ENCODE measurements around the gene AKR1E2. TPM values are rescaled to one million over a fixed set of nuclear protein-coding genes. Genes with fewer than 3 reads are reported as not detected.

Gene AKR1E2
- total and polyA plus RNA-seq, 4 experiments from 2014 or later, result 1.5 to 9.8 (median 5.7) TPM

DNA sequence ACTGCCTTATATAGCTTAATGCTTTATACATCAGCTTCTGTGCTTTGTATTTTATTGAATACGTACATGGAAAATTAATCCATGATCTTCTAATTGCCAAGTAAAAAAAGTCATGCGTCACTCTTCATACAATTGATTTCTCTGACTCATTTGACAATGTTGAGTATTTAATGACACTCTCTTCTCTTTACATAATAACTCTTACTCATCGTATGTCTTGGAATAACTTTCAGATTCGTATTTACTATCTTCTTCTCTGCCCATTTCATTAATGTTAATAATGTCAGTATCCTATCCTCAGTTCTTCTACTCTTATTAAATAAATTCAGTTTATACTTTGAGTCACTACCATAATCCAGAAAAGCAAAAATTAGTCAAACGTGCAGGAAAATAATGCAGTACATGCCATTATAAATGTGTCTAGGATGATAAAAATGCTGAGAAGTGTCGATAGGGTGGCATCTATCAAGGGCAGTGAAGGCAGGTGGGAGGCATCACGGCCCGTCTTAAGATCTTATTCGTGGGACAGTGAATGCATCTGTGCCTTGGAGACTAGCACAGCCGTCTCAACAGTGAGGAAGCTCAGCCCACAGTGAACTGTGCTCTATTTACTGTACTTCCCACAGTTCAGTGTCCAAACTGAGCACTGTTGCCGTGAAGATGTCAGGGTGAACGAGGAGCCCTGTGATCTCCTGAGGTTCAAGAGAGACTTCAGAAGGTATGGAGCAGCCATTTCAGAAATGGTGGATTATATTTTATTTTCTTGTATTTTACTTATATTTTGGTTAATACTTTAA, 39.8 kb upstream of the AKR1E2 start:
- Mint-ChIP-seq H3K9me3 (no peaks in the 10 kb centered on the region), H3K4me3 (no peak overlapping the region), H3K27ac (no peak overlapping the region), H3K4me1 (no peaks in the 10 kb centered on the region), H3K27me3 (peaks cover 10 to 25% of the 10 kb centered on the region in 2 donors), H3K36me3 (no peaks in the 10 kb centered on the region)
- POLR2A ChIA-PET (ENCODE audit: partially characterized antibody), result no interaction called here
- intact Hi-C loops (cut with micrococcal nuclease), result no loop called here
- Histone ChIP-seq H3K9me3 (ENCODE audit: control insufficient read depth in 1 of 2, low read length in 2 of 2) (no peaks in the 10 kb centered on the region), H3K36me3 (ENCODE audit: insufficient read depth, low read length) (no peaks in the 10 kb centered on the region), H3K27ac (ENCODE audit: low read depth, low read length) (no peak overlapping the region), H3K27me3 (ENCODE audit: insufficient read depth, low read length) (peaks cover 7% of the 10 kb centered on the region), H3K4me3 (ENCODE audit: low read length in 2 of 2) (no peak overlapping the region), H3K4me1 (ENCODE audit: insufficient read depth, low read length) (no peaks in the 10 kb centered on the region)
- no peak for DNase-seq
- CTCF ChIA-PET (ENCODE audit: partially characterized antibody), result no interaction called here

DNA sequence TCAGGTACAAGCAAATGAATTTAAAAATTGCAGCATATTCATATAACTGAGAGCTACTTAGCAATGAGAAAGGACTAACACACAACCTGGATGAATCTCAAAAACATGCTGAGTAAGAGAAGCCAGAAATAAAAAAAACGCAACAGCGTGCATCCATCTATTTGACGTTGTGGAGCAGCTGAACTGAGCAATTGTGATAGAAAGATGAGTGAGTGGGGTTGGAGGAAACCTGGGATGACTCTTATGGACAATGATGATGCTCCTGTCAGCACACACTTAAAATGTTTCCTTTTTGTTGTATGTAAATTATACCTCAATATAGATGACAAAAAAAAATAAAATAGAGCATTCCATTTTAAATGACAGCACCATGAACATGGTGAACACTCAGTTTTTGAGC, 36.0 kb upstream of the AKR1E2 start:
- no peaks in the 10 kb centered on the region for H3K4me1 Mint-ChIP-seq
- Histone ChIP-seq H3K27ac (ENCODE audit: low read depth, low read length) (no peak overlapping the region), H3K4me1 (ENCODE audit: insufficient read depth, low read length) (no peaks in the 10 kb centered on the region), H3K9me3 (ENCODE audit: control insufficient read depth in 1 of 2, low read length in 2 of 2) (no peaks in the 10 kb centered on the region), H3K4me3 (ENCODE audit: low read length in 2 of 2) (no peak overlapping the region), H3K27me3 (ENCODE audit: insufficient read depth, low read length) (peaks cover 7% of the 10 kb centered on the region), H3K36me3 (ENCODE audit: insufficient read depth, low read length) (no peaks in the 10 kb centered on the region)
- DNase-seq, result no peak
- CTCF ChIA-PET (ENCODE audit: partially characterized antibody), result interaction anchor here (1.1 kb wide), 1 partner anchor 25 kb away, joined by 3 read pairs; no protein-coding TSS in a partner anchor
- POLR2A ChIA-PET (ENCODE audit: partially characterized antibody), result interaction anchor here (0.7 kb wide), 1 partner anchor 416 kb away, joined by 3 read pairs; no protein-coding TSS in a partner anchor
- H3K36me3 Mint-ChIP-seq, result no peaks in the 10 kb centered on the region
- H3K4me3 Mint-ChIP-seq, result no peak overlapping the region
- intact Hi-C loops (cut with micrococcal nuclease), result no loop called here
- peaks cover 8% of the 10 kb centered on the region in 2 donors for H3K27me3 Mint-ChIP-seq
- no peaks in the 10 kb centered on the region for H3K9me3 Mint-ChIP-seq
- H3K27ac Mint-ChIP-seq, result no peak overlapping the region

DNA sequence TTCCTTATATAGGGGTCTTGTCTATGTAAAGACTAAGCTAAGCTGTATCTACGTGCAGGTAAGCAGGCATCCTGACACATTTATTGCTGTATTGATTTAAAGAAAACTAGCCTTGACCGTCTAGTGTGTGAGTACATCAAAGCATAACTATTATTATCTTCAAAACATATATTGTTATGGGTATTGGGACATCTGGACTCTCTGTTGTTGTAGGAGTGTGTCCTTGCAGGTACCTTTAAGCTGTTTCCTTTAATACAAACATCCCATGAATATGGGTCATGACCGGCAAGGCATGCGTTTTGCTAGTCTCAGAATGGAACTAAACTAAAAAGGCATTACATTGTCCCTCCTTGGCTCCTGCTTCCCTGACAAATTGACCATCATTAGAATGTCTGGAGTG, 35.1 kb upstream of the AKR1E2 start:
- Mint-ChIP-seq H3K27me3 (peaks cover 1 to 7% of the 10 kb centered on the region in 2 donors), H3K36me3 (no peaks in the 10 kb centered on the region), H3K9me3 (no peaks in the 10 kb centered on the region), H3K4me3 (no peak overlapping the region), H3K4me1 (no peaks in the 10 kb centered on the region), H3K27ac (no peak overlapping the region)
- Histone ChIP-seq H3K27me3 (ENCODE audit: insufficient read depth, low read length) (peaks cover 7% of the 10 kb centered on the region), H3K4me1 (ENCODE audit: insufficient read depth, low read length) (no peaks in the 10 kb centered on the region), H3K36me3 (ENCODE audit: insufficient read depth, low read length) (no peaks in the 10 kb centered on the region), H3K27ac (ENCODE audit: low read depth, low read length) (no peak overlapping the region), H3K4me3 (ENCODE audit: low read length in 2 of 2) (no peak overlapping the region), H3K9me3 (ENCODE audit: control insufficient read depth in 1 of 2, low read length in 2 of 2) (no peaks in the 10 kb centered on the region)
- ChIA-PET CTCF (ENCODE audit: partially characterized antibody) (interaction anchor here (1.1 kb wide), 1 partner anchor 24 kb away, joined by 3 read pairs; no protein-coding TSS in a partner anchor), POLR2A (ENCODE audit: partially characterized antibody) (interaction anchor here (0.7 kb wide), 1 partner anchor 415 kb away, joined by 3 read pairs; no protein-coding TSS in a partner anchor)
- intact Hi-C loops (cut with micrococcal nuclease), result no loop called here
- DNase-seq, result no peak

DNA sequence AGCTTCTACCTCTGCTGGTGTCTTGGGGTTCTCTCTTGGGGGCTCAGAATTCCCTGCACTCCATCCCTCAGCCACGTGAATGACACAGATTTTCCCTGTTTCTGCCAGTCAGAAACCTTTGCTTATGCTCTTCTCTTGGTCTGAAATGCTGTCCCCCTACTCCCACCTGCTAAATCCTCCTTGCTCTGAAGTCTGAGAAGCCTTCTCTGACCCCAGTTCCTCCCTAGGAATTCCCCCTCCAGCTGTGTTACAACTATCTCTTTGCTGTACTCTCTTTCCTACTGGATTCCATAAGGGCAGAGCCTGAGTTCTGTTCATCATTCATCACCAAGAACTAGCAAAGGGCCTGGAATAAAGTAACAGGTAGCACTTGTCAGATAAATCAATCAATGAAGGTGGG, 33.6 kb upstream of the AKR1E2 start:
- intact Hi-C loops (cut with micrococcal nuclease), result no loop called here
- Histone ChIP-seq H3K4me3 (ENCODE audit: low read length in 2 of 2) (no peak overlapping the region), H3K9me3 (ENCODE audit: control insufficient read depth in 1 of 2, low read length in 2 of 2) (no peaks in the 10 kb centered on the region), H3K4me1 (ENCODE audit: insufficient read depth, low read length) (no peaks in the 10 kb centered on the region), H3K27ac (ENCODE audit: low read depth, low read length) (no peak overlapping the region), H3K36me3 (ENCODE audit: insufficient read depth, low read length) (no peaks in the 10 kb centered on the region), H3K27me3 (ENCODE audit: insufficient read depth, low read length) (peaks cover 2% of the 10 kb centered on the region)
- H3K36me3 Mint-ChIP-seq, result no peaks in the 10 kb centered on the region
- H3K4me1 Mint-ChIP-seq, result no peaks in the 10 kb centered on the region
- peaks cover 2 to 3% of the 10 kb centered on the region in 2 donors for H3K27me3 Mint-ChIP-seq
- DNase-seq, result no peak
- no peak overlapping the region for H3K4me3 Mint-ChIP-seq
- no peak overlapping the region for H3K27ac Mint-ChIP-seq
- H3K9me3 Mint-ChIP-seq, result no peaks in the 10 kb centered on the region
- POLR2A ChIA-PET (ENCODE audit: partially characterized antibody), result no interaction called here
- CTCF ChIA-PET (ENCODE audit: partially characterized antibody), result no interaction called here

DNA sequence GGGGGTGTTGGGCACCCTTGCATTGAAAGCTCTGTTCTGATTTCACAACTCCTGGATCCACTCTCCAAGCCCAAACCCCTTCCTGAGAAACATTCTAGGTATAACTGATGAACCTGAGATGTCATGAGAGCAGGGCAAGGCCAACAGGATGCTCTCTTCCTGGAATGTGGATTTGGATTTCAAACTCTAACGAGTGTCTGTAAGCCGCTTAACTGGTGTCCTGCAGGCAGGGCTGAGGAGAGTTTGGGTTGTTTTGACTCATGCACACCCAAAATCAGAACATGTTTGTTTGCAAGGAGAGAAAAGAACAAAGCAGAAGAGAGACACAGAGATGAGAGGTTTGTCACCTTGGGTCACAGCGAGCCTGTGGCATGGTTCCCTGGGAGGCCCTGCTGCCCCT, 24.6 kb upstream of the AKR1E2 start:
- Mint-ChIP-seq H3K4me3 (no peak overlapping the region), H3K9me3 (no peaks in the 10 kb centered on the region), H3K27me3 (peaks cover 6 to 19% of the 10 kb centered on the region in 2 donors), H3K27ac (no peak overlapping the region), H3K4me1 (no peaks in the 10 kb centered on the region), H3K36me3 (no peaks in the 10 kb centered on the region)
- intact Hi-C loops (cut with micrococcal nuclease), result no loop called here
- Histone ChIP-seq H3K27ac (ENCODE audit: low read depth, low read length) (no peak overlapping the region), H3K9me3 (ENCODE audit: control insufficient read depth in 1 of 2, low read length in 2 of 2) (no peaks in the 10 kb centered on the region), H3K4me1 (ENCODE audit: insufficient read depth, low read length) (no peaks in the 10 kb centered on the region), H3K27me3 (ENCODE audit: insufficient read depth, low read length) (peaks cover 3% of the 10 kb centered on the region), H3K4me3 (ENCODE audit: low read length in 2 of 2) (no peak overlapping the region), H3K36me3 (ENCODE audit: insufficient read depth, low read length) (no peaks in the 10 kb centered on the region)
- POLR2A ChIA-PET (ENCODE audit: partially characterized antibody), result no interaction called here
- DNase-seq, result no peak
- CTCF ChIA-PET (ENCODE audit: partially characterized antibody), result no interaction called here

DNA sequence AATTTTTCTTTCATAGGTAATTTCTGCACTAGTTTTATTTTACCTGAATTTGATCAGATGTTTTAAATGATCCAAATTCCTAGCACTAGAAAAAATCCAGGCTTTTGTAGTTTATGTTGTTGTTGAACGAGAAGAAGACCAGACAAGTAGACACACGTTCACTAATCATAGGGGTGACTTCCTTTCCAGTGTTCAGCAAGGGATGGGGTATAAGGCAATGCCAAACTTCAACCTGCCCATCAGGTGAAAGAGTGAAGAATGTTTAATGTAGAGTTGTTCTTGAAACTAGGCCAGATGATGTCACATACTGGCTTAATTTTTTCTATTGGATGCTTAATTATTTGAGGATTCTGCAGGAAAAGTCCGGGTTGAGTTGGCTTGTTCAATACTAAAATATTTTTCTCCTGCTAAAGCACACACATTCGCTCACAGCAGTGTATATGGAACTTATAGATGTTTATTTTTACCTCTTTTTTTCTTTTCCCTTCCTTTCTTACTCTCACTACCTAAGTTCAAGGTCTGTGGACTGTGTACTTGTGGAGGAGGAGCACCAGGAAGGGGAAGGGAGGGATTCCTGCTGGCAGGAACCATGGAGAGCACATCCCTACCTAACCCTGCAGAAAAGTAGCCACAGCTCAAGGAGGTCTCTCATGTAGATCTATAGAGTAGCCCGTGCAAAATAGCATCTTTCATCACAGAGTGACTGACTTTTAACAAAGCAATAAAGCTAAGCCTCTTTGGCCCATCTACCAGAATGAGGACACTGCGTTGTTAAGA, 23.1 kb upstream of the AKR1E2 start:
- Mint-ChIP-seq H3K4me1 (no peaks in the 10 kb centered on the region), H3K4me3 (no peak overlapping the region), H3K36me3 (no peaks in the 10 kb centered on the region), H3K9me3 (no peaks in the 10 kb centered on the region), H3K27me3 (peaks cover 3 to 14% of the 10 kb centered on the region in 2 donors), H3K27ac (no peak overlapping the region)
- no peak overlapping the region for H3K4me3 ChIP-seq (ENCODE audit: low read length in 2 of 2)
- H3K27me3 ChIP-seq (ENCODE audit: insufficient read depth, low read length), result peaks cover 3% of the 10 kb centered on the region
- CTCF ChIA-PET (ENCODE audit: partially characterized antibody), result no interaction called here
- no peaks in the 10 kb centered on the region for H3K36me3 ChIP-seq (ENCODE audit: insufficient read depth, low read length)
- no peak for DNase-seq
- no peaks in the 10 kb centered on the region for H3K9me3 ChIP-seq (ENCODE audit: control insufficient read depth in 1 of 2, low read length in 2 of 2)
- H3K4me1 ChIP-seq (ENCODE audit: insufficient read depth, low read length), result no peaks in the 10 kb centered on the region
- no peak overlapping the region for H3K27ac ChIP-seq (ENCODE audit: low read depth, low read length)
- POLR2A ChIA-PET (ENCODE audit: partially characterized antibody), result no interaction called here
- intact Hi-C loops (cut with micrococcal nuclease), result no loop called here

DNA sequence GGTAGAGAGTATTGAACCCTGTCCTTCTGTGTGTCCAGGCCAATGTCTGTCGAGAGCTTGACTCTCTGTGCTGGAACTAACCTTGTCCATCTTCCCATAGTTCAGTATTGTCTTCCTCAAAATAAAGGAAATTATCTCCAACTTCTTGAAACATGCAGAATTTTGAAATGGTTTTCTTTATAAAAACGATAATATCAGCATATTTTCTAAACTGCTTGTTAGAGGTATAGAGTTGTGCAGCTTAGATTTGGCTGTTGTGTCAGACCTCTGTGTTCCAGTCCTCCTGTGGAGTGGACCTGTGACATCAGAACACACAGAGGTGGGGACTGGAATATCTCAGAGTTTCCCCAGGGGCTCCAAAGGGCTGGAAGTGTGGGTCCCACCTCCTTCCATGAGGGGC, 22.2 kb upstream of the AKR1E2 start:
- H3K4me3 ChIP-seq (ENCODE audit: low read length in 2 of 2), result no peak overlapping the region
- H3K36me3 Mint-ChIP-seq, result no peaks in the 10 kb centered on the region
- H3K27ac Mint-ChIP-seq, result no peak overlapping the region
- ChIA-PET CTCF (ENCODE audit: partially characterized antibody) (interaction anchor here (1.6 kb wide), 1 partner anchor 11 kb away, joined by 4 read pairs; no protein-coding TSS in a partner anchor), POLR2A (ENCODE audit: partially characterized antibody) (no interaction called here)
- no peak overlapping the region for H3K27ac ChIP-seq (ENCODE audit: low read depth, low read length)
- intact Hi-C loops (cut with micrococcal nuclease), result no loop called here
- H3K27me3 Mint-ChIP-seq, result peaks cover 3 to 14% of the 10 kb centered on the region in 2 donors
- no peak for DNase-seq
- no peaks in the 10 kb centered on the region for H3K9me3 ChIP-seq (ENCODE audit: control insufficient read depth in 1 of 2, low read length in 2 of 2)
- H3K27me3 ChIP-seq (ENCODE audit: insufficient read depth, low read length), result peaks cover 3% of the 10 kb centered on the region
- no peaks in the 10 kb centered on the region for H3K9me3 Mint-ChIP-seq
- no peaks in the 10 kb centered on the region for H3K4me1 ChIP-seq (ENCODE audit: insufficient read depth, low read length)
- no peaks in the 10 kb centered on the region for H3K4me1 Mint-ChIP-seq
- no peaks in the 10 kb centered on the region for H3K36me3 ChIP-seq (ENCODE audit: insufficient read depth, low read length)
- no peak overlapping the region for H3K4me3 Mint-ChIP-seq

Data from CD4-positive, alpha-beta memory T cell (primary cell).